A549 (cell line): ENCODE data around the gene BTK. TPM values are rescaled to one million over a fixed set of nuclear protein-coding genes. Genes with fewer than 3 reads are reported as not detected.

ENCODE experiments used
- ATAC-seq, 2 experiments: fragments of 200-7000 bp in 1 of 2; fragments of >200 bp in 1 of 2; cut with Nextera tagmentation in 1 of 2; cut with Tn5 transposase in 1 of 2; 3 replicates each; pipeline versions ENCODE4 v1.8.0 to v1.9.1; 2018 to 2020; ENCODE audit warnings: mild to moderate bottlenecking in 1 of 2, moderate library complexity in 1 of 2
- CTCF ChIA-PET: fragments of 300-600 bp; sonication (Branson Sonifier 250); formaldehyde crosslinking; extraction: SDS; loops from one replicate; lab custom pipeline; 2021; ENCODE audit warnings: antibody characterized with exemption, inconsistent platforms; lab: Yijun Ruan, JAX
- POLR2A ChIA-PET: fragments of 350-600 bp; formaldehyde crosslinking; extraction: SDS; loops from one replicate; lab custom pipeline; 2021; ENCODE audit warnings: antibody characterized with exemption, inconsistent platforms; lab: Yijun Ruan, JAX
- DNase-seq, 2 experiments: peaks; one replicate each; pipeline versions ENCODE4 v3.0.0 to v3.0.0-alpha.2; 2011 to 2016; ENCODE audit warnings: low read depth in 1 of 2, low spot score in 1 of 2
- FAIRE-seq: peaks from 2 replicates; lab custom pipeline; 2011; peaks lifted over from hg19 to GRCh38; lab: Jason Lieb, UNC
- H3K27ac ChIP-seq, 2 experiments: fragments of >200 bp; sonication (Bioruptor Twin); formaldehyde crosslinking; 3 replicates each; pipeline ENCODE4 v1.5.1; 2016 to 2017
- H3K4me1 ChIP-seq: fragments of >200 bp; sonication (Bioruptor Twin); formaldehyde crosslinking; 3 replicates; pipeline ENCODE4 v1.6.1; 2016
- H3K4me2 ChIP-seq: fragments of >200 bp; sonication (Bioruptor Twin); formaldehyde crosslinking; 3 replicates; pipeline ENCODE4 v1.6.1; 2016
- H3K4me3 ChIP-seq: fragments of >200 bp; sonication (Bioruptor Twin); formaldehyde crosslinking; 3 replicates; pipeline ENCODE4 v1.5.1; 2016
- H3K9me3 ChIP-seq: fragments of >200 bp; sonication (Bioruptor Twin); formaldehyde crosslinking; 3 replicates; pipeline ENCODE4 v1.6.1; 2016
- ATOH8 ChIP-seq: fragments of 250-450 bp; sonication (Bioruptor Pico); IDR thresholded peaks from 2 replicates; pipeline ENCODE4 v1.5.0; 2020; ENCODE audit warnings: low read depth, mild to moderate bottlenecking, moderate library complexity
- BCL3 ChIP-seq: fragments of >200 bp; sonication (Bioruptor Twin); formaldehyde crosslinking; IDR thresholded peaks from 3 replicates; pipeline ENCODE4 v1.6.1; 2016
- BHLHE40 ChIP-seq: IDR thresholded peaks from 2 replicates; pipeline ENCODE4 v1.6.1; 2012; ENCODE audit warnings: low read depth, low read length, inconsistent platforms
- CEBPB ChIP-seq, 2 experiments: fragments of >200 bp in 1 of 2; sonication (Bioruptor Twin) in 1 of 2; formaldehyde crosslinking in 1 of 2; IDR thresholded peaks; 2 replicates each; pipeline ENCODE4 v1.6.1; 2012 to 2016
- CHD2 ChIP-seq: fragments of 150-350 bp; IDR thresholded peaks from 2 replicates; pipeline ENCODE4 v1.6.1; 2014; ENCODE audit warnings: low read length; ENCODE audit not compliant: partially characterized antibody
- EHF ChIP-seq: fragments of 250-450 bp; sonication (Bioruptor Pico); IDR thresholded peaks from 2 replicates; pipeline ENCODE4 v1.5.0; 2020; ENCODE audit warnings: mild to moderate bottlenecking
- ELK1 ChIP-seq: fragments of 150-350 bp; IDR thresholded peaks from 2 replicates; pipeline ENCODE4 v1.6.1; 2014; ENCODE audit warnings: low read depth, mild to moderate bottlenecking, low read length
- ESRRA ChIP-seq: fragments of 150-350 bp; IDR thresholded peaks from 2 replicates; pipeline ENCODE4 v1.6.1; 2014; ENCODE audit warnings: mild to moderate bottlenecking, low read length, borderline replicate concordance
- FOSB ChIP-seq: fragments of 250-450 bp; sonication (Bioruptor Pico); IDR thresholded peaks from 2 replicates; pipeline ENCODE4 v1.5.0; 2020; ENCODE audit warnings: mild to moderate bottlenecking, moderate library complexity
- FOSL2 ChIP-seq, 2 experiments: fragments of 450-650 bp in 1 of 2; fragments of >200 bp in 1 of 2; sonication (Bioruptor Twin) in 1 of 2; formaldehyde crosslinking; IDR thresholded peaks; 2 replicates each; pipeline versions ENCODE4 v1.5.0 to v1.6.1; 2016 to 2020; ENCODE audit warnings: mild to moderate bottlenecking in 1 of 2, moderate library complexity in 1 of 2
- HES2 ChIP-seq: fragments of >200 bp; sonication (Bioruptor Twin); formaldehyde crosslinking; IDR thresholded peaks from 2 replicates; pipeline ENCODE4 v1.6.1; 2016
- HEYL ChIP-seq: fragments of 250-450 bp; sonication (Bioruptor Pico); IDR thresholded peaks from 2 replicates; pipeline ENCODE4 v1.8.0; 2021; ENCODE audit warnings: mild to moderate bottlenecking, moderate library complexity
- JUNB ChIP-seq: fragments of >200 bp; sonication (Bioruptor Twin); formaldehyde crosslinking; IDR thresholded peaks from 2 replicates; pipeline ENCODE4 v1.6.1; 2016
- KDM1A ChIP-seq: fragments of 200-600 bp; sonication (generic); IDR thresholded peaks from 2 replicates; pipeline ENCODE4 v1.6.1; 2016; ENCODE audit warnings: low read depth, mild to moderate bottlenecking
- MAFK ChIP-seq: fragments of 450-650 bp; IDR thresholded peaks from 2 replicates; pipeline ENCODE4 v1.6.1; 2014; ENCODE audit not compliant: partially characterized antibody
- MAZ ChIP-seq: fragments of 150-350 bp; IDR thresholded peaks from 2 replicates; pipeline ENCODE4 v1.6.1; 2014; ENCODE audit warnings: antibody characterized with exemption, low read depth, low read length, borderline replicate concordance
- NPAS2 ChIP-seq: fragments of 250-450 bp; sonication (Bioruptor Pico); IDR thresholded peaks from 2 replicates; pipeline ENCODE4 v1.8.0; 2022; ENCODE audit warnings: mild to moderate bottlenecking, moderate library complexity, borderline replicate concordance
- NR3C1 ChIP-seq: fragments of >200 bp; sonication (Bioruptor Twin); formaldehyde crosslinking; IDR thresholded peaks from 3 replicates; pipeline ENCODE4 v1.6.1; 2017
- PHF8 ChIP-seq: fragments of 200-600 bp; sonication (generic); IDR thresholded peaks from 2 replicates; pipeline ENCODE4 v1.6.1; 2016; ENCODE audit warnings: low read depth, mild to moderate bottlenecking, antibody characterized with exemption, moderate library complexity, borderline replicate concordance
- POLR2AphosphoS2 ChIP-seq: conservative IDR thresholded peaks from 2 replicates; pipeline ENCODE4 v1.6.1; 2012; ENCODE audit warnings: low read length, improper control_type of control experiment, inconsistent platforms
- RARB ChIP-seq: fragments of 250-450 bp; sonication (Bioruptor Pico); IDR thresholded peaks from 2 replicates; pipeline ENCODE4 v1.8.0; 2021; ENCODE audit warnings: mild to moderate bottlenecking, moderate library complexity
- RNF2 ChIP-seq: fragments of 200-600 bp; sonication (generic); IDR thresholded peaks from 2 replicates; pipeline ENCODE4 v1.6.1; 2016; ENCODE audit warnings: low read depth, mild to moderate bottlenecking, antibody characterized with exemption, moderate library complexity, borderline replicate concordance
- SMC3 ChIP-seq: fragments of >200 bp; sonication (Bioruptor Twin); formaldehyde crosslinking; IDR thresholded peaks from 3 replicates; pipeline ENCODE4 v1.6.1; 2018; ENCODE audit warnings: inconsistent platforms
- SREBF2 ChIP-seq: fragments of 450-650 bp; IDR thresholded peaks from 2 replicates; pipeline ENCODE4 v1.6.1; 2014; ENCODE audit warnings: mild to moderate bottlenecking, moderate library complexity
- TFCP2L1 ChIP-seq: fragments of 250-450 bp; sonication (Bioruptor Pico); IDR thresholded peaks from 2 replicates; pipeline ENCODE4 v1.5.0; 2021; ENCODE audit warnings: mild to moderate bottlenecking
- TP53 ChIP-seq: fragments of 250-450 bp; sonication (Bioruptor Pico); IDR thresholded peaks from 2 replicates; pipeline ENCODE4 v1.5.0; 2021; ENCODE audit warnings: mild to moderate bottlenecking, moderate library complexity
- ZFP36 ChIP-seq: fragments of 450-650 bp; IDR thresholded peaks from 2 replicates; pipeline ENCODE4 v1.6.1; 2014; ENCODE audit warnings: borderline replicate concordance; ENCODE audit not compliant: partially characterized antibody
- ZNF302 ChIP-seq: fragments of 250-450 bp; sonication (Bioruptor Pico); IDR thresholded peaks from 2 replicates; pipeline ENCODE4 v1.9.0; 2021; ENCODE audit warnings: inconsistent platforms, mild to moderate bottlenecking, moderate library complexity
- ZSCAN20 ChIP-seq: fragments of 250-450 bp; sonication (Bioruptor Pico); IDR thresholded peaks from 2 replicates; pipeline ENCODE4 v1.8.0; 2022; ENCODE audit warnings: mild to moderate bottlenecking, moderate library complexity
- WGBS: methylation state at CpG from one replicate; pipeline ENCODE4 v1.1.6; 2017; ENCODE audit errors: missing lambda C conversion rate; 5-methylcytosine and 5-hydroxymethylcytosine counted together
- polyA plus RNA-seq, 4 experiments: library from polyadenylated mRNA; depleted of rRNA in 3 of 4; stranded (reverse); fragments of >200 nt; fragmentation: RNase III in 1 of 4; extraction: RNeasy Plus Mini Kit Qiagen cat#74134 plus additional on column Dnase treatment in 1 of 4; gene quantifications; 2 replicates in 3 of 4; 3 replicates in 1 of 4; pipeline ENCODE4 v1.2.3, GENCODE V29; 2011 to 2017

BTK gene
- polyA plus RNA-seq, 2 of the 4 experiments (the other 2 are of a cell fraction): 0.18 to 0.26 TPM

- TF ChIP-seq BCL3 (no peak), FOSB (CRISPR knock-in tag) (no peak), ELK1 (no peak), ZSCAN20 (CRISPR knock-in tag) (no peak), TP53 (CRISPR knock-in tag) (no peak), FOSL2 (IDR thresholded peaks at IDR 0.05) (no peak), FOSL2 (CRISPR knock-in tag; IDR thresholded peaks at IDR 0.05) (no peak), EHF (CRISPR knock-in tag) (no peak), ESRRA (no peak), PHF8 (no peak), TFCP2L1 (CRISPR knock-in tag) (no peak), SMC3 (no peak), RNF2 (no peak)
These were observed 15.0 kb downstream of the BTK start (continued) for GRCh38 chrX:101370888-101371504.

GRCh38 chrX:101369687-101370086 lies 16.3 kb downstream of the BTK start:
- Histone ChIP-seq H3K9me3 (no peaks in the 10 kb centered on the region), H3K4me3 (no peak overlapping the region), H3K4me1 (no peaks in the 10 kb centered on the region), H3K27ac (no peak overlapping the region), H3K4me2 (no peak overlapping the region)
- ATAC-seq (no peak), FAIRE-seq (no peak), DNase-seq (no peak)
- ChIA-PET CTCF (no interaction called here), POLR2A (no interaction called here)
- TF ChIP-seq KDM1A (no peak), CEBPB (IDR thresholded peaks at IDR 0.05) (no peak), BHLHE40 (no peak), MAZ (no peak), HES2 (no peak), CHD2 (no peak), HEYL (CRISPR knock-in tag) (no peak), NPAS2 (CRISPR knock-in tag) (no peak), ZNF302 (CRISPR knock-in tag) (no peak), ZFP36 (no peak), POLR2AphosphoS2 (no peak), MAFK (no peak), RARB (CRISPR knock-in tag) (no peak), SMC3 (no peak), JUNB (no peak), NR3C1 (no peak), SREBF2 (no peak), ATOH8 (CRISPR knock-in tag) (no peak), FOSL2 (IDR thresholded peaks at IDR 0.05) (no peak), FOSL2 (CRISPR knock-in tag; IDR thresholded peaks at IDR 0.05) (no peak)
- 33% methylated on average over 6 of the region's 6 CpGs for WGBS
